Thymus (tissue), 11 donors: ENCODE measurements around the gene TRPM1. TPM values are rescaled to one million over a fixed set of nuclear protein-coding genes. Genes with fewer than 3 reads are reported as not detected.

Experiments
- DNase-seq, 9 donors: peaks; one replicate each; pipeline ENCODE4 v3.0.0-alpha.2; 2013; ENCODE audit warnings: low spot score in 9 of 9, low read depth in 6 of 9, missing footprints in 1 of 9
- H3K27ac ChIP-seq, 2 donors: one replicate each; pipeline ENCODE4 v1.5.1; 2013; ENCODE audit warnings: control low read depth in 1 of 2, low read depth in 1 of 2, low read length in 1 of 2, mild to moderate bottlenecking in 1 of 2, moderate library complexity in 1 of 2
- H3K27me3 ChIP-seq, 2 donors: one replicate each; pipeline ENCODE4 v1.5.1; 2013; ENCODE audit warnings: low read length in 1 of 2; ENCODE audit not compliant: control insufficient read depth in 2 of 2, insufficient read depth in 1 of 2
- H3K36me3 ChIP-seq, 2 donors: one replicate each; pipeline ENCODE4 v1.5.1; 2013; ENCODE audit warnings: low read length in 1 of 2, mild to moderate bottlenecking in 1 of 2, moderate library complexity in 1 of 2; ENCODE audit not compliant: control insufficient read depth in 2 of 2, insufficient read depth in 2 of 2
- H3K4me1 ChIP-seq, 2 donors: one replicate each; pipeline ENCODE4 v1.5.1; 2013; ENCODE audit warnings: low read length in 2 of 2; ENCODE audit not compliant: control insufficient read depth in 2 of 2, insufficient read depth in 2 of 2
- H3K4me3 ChIP-seq, 2 donors: one replicate each; pipeline ENCODE4 v1.5.1; 2013; ENCODE audit warnings: low read length in 2 of 2, control low read depth in 1 of 2, mild to moderate bottlenecking in 1 of 2
- H3K9me3 ChIP-seq, 2 donors: one replicate each; pipeline ENCODE4 v1.5.1; 2013; ENCODE audit warnings: low read length in 1 of 2, mild to moderate bottlenecking in 1 of 2; ENCODE audit not compliant: control insufficient read depth in 2 of 2, insufficient read depth in 1 of 2
- WGBS: extraction: QIAGEN DNeasy Blood & Tissue Kit; methylation state at CpG from one replicate; pipeline ENCODE4 v1.1.7; 2013; 5-methylcytosine and 5-hydroxymethylcytosine counted together
- polyA plus RNA-seq: library from polyadenylated mRNA; stranded (reverse); fragments of 200-250 nt; gene quantifications from one replicate; pipeline ENCODE4 v1.2.3, GENCODE V29; 2013
- total RNA-seq: library from RNA; stranded (reverse); fragments of 120-200 nt; gene quantifications from one replicate; pipeline ENCODE4 v1.2.4, GENCODE V29; 2013
- donor health status: healthy.

TRPM1 gene
- total and polyA plus RNA-seq, 2 donors: 0.02 to 0.09 TPM

DNA sequence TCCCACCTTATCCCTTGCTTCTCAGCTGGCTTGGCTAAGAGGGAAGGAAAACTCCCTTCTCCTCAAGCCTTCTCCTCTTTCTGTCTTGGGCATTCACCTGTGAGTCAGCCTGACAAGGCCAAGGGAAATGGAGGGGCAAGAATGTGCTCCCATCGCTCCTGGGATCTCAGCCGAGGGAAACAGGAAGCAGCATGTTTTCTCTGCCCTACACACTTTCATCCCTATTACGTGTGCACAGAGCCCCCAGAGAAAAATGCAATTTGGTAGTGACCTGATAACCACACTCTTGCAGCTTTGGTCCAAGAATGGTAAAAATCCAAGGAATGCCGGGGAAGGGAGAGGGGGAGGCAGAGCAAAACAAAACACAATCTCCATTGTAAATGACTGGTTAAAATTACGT is 77.2 kb downstream of the TRPM1 start:
- 78% methylated on average over 5 of the region's 5 CpGs for WGBS
- DNase-seq: peak in 1 of 9 donors; percentile 6
- Histone ChIP-seq H3K4me1 (no peaks in the 10 kb centered on the region), H3K9me3 (no peaks in the 10 kb centered on the region), H3K4me3 (no peak overlapping the region), H3K36me3 (no peaks in the 10 kb centered on the region), H3K27me3 (no peaks in the 10 kb centered on the region), H3K27ac (no peak overlapping the region)

DNA sequence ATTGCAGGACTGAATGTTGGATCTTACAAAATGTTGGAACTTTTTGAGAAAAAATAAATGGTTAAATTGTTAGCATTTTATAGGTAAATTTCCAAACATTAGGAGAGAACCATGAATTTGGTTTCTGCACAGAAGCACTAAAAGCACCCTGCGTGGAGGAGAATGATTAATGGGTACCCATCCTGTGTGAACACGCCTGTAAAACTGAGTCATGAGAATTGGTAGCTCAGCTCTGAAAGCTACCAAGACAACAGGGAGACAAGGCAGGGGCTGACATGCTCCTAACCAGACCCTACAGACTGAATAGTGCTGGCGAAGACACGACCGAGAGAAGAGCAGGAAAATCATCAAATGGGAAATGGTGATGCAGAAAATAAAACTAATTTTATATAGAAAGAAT is 77.7 kb downstream of the TRPM1 start:
- Histone ChIP-seq H3K9me3 (no peaks in the 10 kb centered on the region), H3K4me1 (no peaks in the 10 kb centered on the region), H3K27ac (no peak overlapping the region), H3K36me3 (no peaks in the 10 kb centered on the region), H3K27me3 (no peaks in the 10 kb centered on the region), H3K4me3 (no peak overlapping the region)
- DNase-seq: no peak
- 96% methylated on average over 5 of the region's 5 CpGs for WGBS

DNA sequence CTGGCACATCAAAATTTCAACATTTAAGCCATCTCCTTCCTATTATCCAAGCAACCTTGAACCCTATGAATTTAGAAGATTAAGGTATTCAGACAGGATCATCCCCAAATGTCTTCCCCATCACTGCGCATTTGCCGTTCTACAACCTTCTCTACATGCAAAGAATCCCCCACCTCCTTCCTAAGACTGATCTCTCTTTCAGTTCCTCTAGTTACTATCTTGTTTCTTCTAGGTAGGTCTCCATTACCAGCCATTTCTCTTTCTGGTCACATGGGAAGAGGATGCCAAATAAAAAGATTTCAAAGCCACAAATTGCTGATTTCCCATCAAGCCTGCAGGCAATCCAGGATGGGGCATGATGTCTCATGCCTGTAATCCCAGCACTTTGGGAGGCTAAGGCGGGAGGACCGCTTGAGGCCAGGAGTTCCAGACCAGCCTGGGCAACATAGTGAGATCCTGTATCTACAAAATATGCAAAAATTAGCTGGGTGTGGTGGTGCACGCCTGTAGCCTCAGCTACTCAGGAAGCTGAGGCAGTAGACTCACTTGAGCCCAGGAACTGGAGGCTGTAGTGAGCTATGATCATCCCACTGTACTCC is 80.4 kb downstream of the TRPM1 start:
- no peaks in the 10 kb centered on the region for H3K9me3 ChIP-seq
- no peaks in the 10 kb centered on the region for H3K36me3 ChIP-seq
- no peaks in the 10 kb centered on the region for H3K27me3 ChIP-seq
- H3K4me1 ChIP-seq: no peaks in the 10 kb centered on the region
- DNase-seq: no peak
- no peak overlapping the region for H3K27ac ChIP-seq
- H3K4me3 ChIP-seq: no peak overlapping the region
- 98% methylated on average over 5 of the region's 5 CpGs for WGBS

GRCh38 chr15:31020542-31020941 is 81.0 kb downstream of the TRPM1 start:
- no peak overlapping the region for H3K4me3 ChIP-seq
- no peak for DNase-seq
- no peak overlapping the region for H3K27ac ChIP-seq
- 99% methylated on average over 5 of the region's 5 CpGs for WGBS
- H3K36me3 ChIP-seq: no peaks in the 10 kb centered on the region
- no peaks in the 10 kb centered on the region for H3K4me1 ChIP-seq
- no peaks in the 10 kb centered on the region for H3K9me3 ChIP-seq
- no peaks in the 10 kb centered on the region for H3K27me3 ChIP-seq

- H3K27me3 ChIP-seq: no peaks in the 10 kb centered on the region
- no peak overlapping the region for H3K4me3 ChIP-seq
- H3K9me3 ChIP-seq: no peaks in the 10 kb centered on the region
- no peak overlapping the region for H3K27ac ChIP-seq
- DNase-seq: no peak
- H3K36me3 ChIP-seq: no peaks in the 10 kb centered on the region
- H3K4me1 ChIP-seq: no peaks in the 10 kb centered on the region
- WGBS: 96% methylated on average over 3 of the region's 3 CpGs
Measured at GRCh38 chr15:31019986-31020385, 81.5 kb downstream of the TRPM1 start.

- Histone ChIP-seq H3K27me3 (no peaks in the 10 kb centered on the region), H3K36me3 (no peaks in the 10 kb centered on the region), H3K4me1 (peaks cover 0 to 10% of the 10 kb centered on the region in 2 donors), H3K9me3 (peaks cover 0 to 3% of the 10 kb centered on the region in 2 donors), H3K4me3 (no peak overlapping the region), H3K27ac (no peak overlapping the region)
- 96% methylated on average over 1 of the region's 1 CpG for WGBS
- DNase-seq: no peak
Measured at GRCh38 chr15:31017311-31017710, 84.2 kb downstream of the TRPM1 start.

GRCh38 chr15:31016446-31016915 is 85.0 kb downstream of the TRPM1 start:
- Histone ChIP-seq H3K36me3 (no peaks in the 10 kb centered on the region), H3K4me3 (no peak overlapping the region), H3K9me3 (peaks cover 0 to 7% of the 10 kb centered on the region in 2 donors), H3K27me3 (no peaks in the 10 kb centered on the region), H3K27ac (no peak overlapping the region), H3K4me1 (peaks cover 0 to 10% of the 10 kb centered on the region in 2 donors)
- no peak for DNase-seq
- 98% methylated on average over 3 of the region's 3 CpGs for WGBS

- no peak overlapping the region for H3K4me3 ChIP-seq
- WGBS: 49% methylated on average over 2 of the region's 2 CpGs
- peaks cover 0 to 7% of the 10 kb centered on the region in 2 donors for H3K9me3 ChIP-seq
- H3K27me3 ChIP-seq: no peaks in the 10 kb centered on the region
- peaks cover 0 to 10% of the 10 kb centered on the region in 2 donors for H3K4me1 ChIP-seq
- no peak for DNase-seq
- H3K27ac ChIP-seq: peak overlapping the region in 1 of 2 donors; percentile 76
- H3K36me3 ChIP-seq: no peaks in the 10 kb centered on the region
Measured at GRCh38 chr15:31014608-31014925, 87.0 kb downstream of the TRPM1 start.

- peak in 6 of 9 donors; percentile 40 to 79 (median 54) for DNase-seq
- H3K36me3 ChIP-seq: no peaks in the 10 kb centered on the region
- H3K9me3 ChIP-seq: peaks cover 0 to 7% of the 10 kb centered on the region in 2 donors
- peaks cover 0 to 10% of the 10 kb centered on the region in 2 donors for H3K4me1 ChIP-seq
- H3K27me3 ChIP-seq: no peaks in the 10 kb centered on the region
- 80% methylated on average over 2 of the region's 2 CpGs for WGBS
- no peak overlapping the region for H3K4me3 ChIP-seq
- H3K27ac ChIP-seq: peak overlapping the region; percentile 32 to 76
Measured at GRCh38 chr15:31013863-31014607, 87.5 kb downstream of the TRPM1 start.
